Left ventricle myocardium superior (tissue), 1 donor: Measurements from ENCODE around the gene CPPED1. TPM values are rescaled to one million over a fixed set of nuclear protein-coding genes. Genes with fewer than 3 reads are reported as not detected.
A peak's percentile ranks its signal among the peaks of the same experiment; 100 is the strongest.

Experiments used
- ATAC-seq: fragments of 200-7000 bp; cut with Tn5 transposase; one replicate; pipeline ENCODE4 v1.9.1; 2020; ENCODE audit warnings: mild to moderate bottlenecking, moderate library complexity
- DNase-seq: peaks from one replicate; pipeline ENCODE4 v3.0.0-alpha.2; 2020
- intact Hi-C: fragments of 100-400 bp; cut with micrococcal nuclease; formaldehyde crosslinking; loops from one replicate; pipeline ENCODE4 v1.11.0; 2022
- total RNA-seq: library from RNA; stranded (reverse); fragmentation: NEBNext Ultra II Directional; extraction: Animal tissue kit (Norgen Biotek cat#: 25700); gene quantifications from one replicate; pipeline ENCODE4 v1.2.1, GENCODE V29; 2021
- donor health status: DM: no; HTN: yes; CAD: no; lungs with severe emphysema.

CPPED1 gene
- total RNA-seq, 1 donor from 2014 or later: 15.1 TPM

DNA sequence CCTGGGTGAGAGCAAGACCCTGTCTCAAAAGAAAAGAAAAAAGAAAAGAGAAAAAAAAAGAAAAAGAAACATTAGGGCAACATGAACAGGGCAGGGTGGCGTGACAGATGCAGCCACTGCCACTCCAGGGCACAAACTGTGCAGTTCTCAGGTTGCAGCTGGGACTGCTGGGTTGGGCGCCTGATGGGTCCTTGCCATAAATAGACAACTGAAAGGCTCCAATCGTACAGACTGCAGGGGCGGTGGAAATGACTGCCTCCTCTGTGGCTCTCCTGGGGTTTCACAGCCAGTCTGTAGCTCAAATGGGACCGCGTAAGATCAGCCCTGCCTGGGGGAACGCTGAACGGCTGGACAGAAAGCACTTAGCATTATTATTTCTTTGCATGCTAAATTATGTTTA, 130.7 kb downstream of the CPPED1 start:
- no peak for ATAC-seq
- intact Hi-C loops: no loop called here
- no peak for DNase-seq

DNA sequence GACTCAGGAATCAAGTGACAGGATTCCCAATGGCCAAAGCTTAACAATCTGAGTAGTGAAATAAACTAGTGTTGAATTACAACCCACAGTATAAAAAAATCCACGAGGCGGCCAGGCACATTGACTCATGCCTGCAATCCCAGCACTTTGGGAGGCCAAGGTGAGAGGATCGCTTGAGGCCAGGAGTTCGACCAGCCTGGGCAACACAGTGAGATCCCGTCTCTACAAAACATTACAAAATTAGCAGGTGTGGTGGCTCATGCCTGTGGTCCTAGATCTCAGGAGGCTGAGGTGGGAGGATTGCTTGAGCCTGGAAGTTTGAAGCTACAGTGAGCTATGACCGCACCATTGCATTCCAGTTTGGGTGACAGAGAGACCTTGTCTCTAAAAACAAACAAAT, 133.8 kb downstream of the CPPED1 start:
- ATAC-seq (no peak), DNase-seq (no peak)
- intact Hi-C loops: no loop called here

- DNase-seq (no peak), ATAC-seq (no peak)
- intact Hi-C loops: no loop called here
Observed at GRCh38 chr16:12667909-12668308, 135.8 kb downstream of the CPPED1 start.

DNA sequence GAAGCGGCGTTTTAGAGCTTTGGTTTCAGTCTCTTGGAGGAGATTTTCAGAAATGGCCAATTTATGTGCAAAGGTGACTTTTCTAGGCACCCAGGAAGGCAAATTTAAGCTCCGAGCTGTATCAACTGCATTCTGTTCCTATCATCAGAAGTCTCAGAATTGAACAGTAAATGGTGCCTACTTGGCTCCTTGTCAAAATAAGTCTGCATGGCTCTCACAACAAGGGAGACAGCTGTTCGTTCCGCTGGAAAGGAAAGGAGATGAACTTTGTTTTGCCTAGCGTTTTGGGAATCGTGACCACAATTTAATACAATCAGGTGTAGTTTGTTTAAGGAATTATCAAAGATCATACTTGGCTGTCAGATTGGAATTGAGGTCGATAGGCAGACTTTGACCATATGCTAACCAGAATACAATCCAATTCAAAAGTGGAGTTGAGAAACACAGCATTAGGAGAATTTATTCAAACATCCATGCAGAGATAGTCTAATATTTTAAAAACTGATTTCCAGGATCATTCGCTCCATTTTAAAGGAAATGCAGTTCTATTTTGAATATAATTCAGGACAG, 139.4 kb downstream of the CPPED1 start:
- no peak for DNase-seq
- no peak for ATAC-seq
- intact Hi-C loops: no loop called here

DNA sequence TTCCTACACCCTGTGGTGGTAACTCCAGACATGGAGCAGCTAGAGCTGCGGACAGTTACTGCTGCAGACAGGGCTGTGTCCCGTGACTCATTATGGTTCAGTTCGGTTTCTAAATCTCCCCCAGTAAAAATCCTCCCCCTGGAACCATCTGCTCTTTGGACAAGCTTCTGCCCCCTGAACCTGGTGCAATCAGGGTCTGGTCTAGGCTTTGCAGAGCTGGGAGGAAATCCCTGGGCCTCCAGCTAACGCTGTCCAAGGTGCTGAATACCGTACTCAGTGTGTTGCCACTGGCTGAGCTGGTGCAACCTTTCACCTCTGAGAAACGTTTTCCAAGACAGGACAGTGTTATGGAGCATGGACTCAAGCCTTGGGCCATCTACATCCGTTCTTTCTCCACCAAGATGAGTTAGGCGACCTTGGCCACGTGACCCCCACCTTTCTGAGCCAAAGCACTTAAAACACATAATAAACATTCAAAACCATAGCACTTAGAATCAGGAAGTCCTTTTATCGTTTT, 142.0 kb downstream of the CPPED1 start:
- no peak for DNase-seq
- intact Hi-C loops: no loop called here

GRCh38 chr16:12659871-12660270, 143.8 kb downstream of the CPPED1 start:
- intact Hi-C loops: no loop called here
- ATAC-seq: no peak
- no peak for DNase-seq

More for the DNA sequence above, 142.0 kb downstream of the CPPED1 start:
- peak; percentile 43 for ATAC-seq

DNA sequence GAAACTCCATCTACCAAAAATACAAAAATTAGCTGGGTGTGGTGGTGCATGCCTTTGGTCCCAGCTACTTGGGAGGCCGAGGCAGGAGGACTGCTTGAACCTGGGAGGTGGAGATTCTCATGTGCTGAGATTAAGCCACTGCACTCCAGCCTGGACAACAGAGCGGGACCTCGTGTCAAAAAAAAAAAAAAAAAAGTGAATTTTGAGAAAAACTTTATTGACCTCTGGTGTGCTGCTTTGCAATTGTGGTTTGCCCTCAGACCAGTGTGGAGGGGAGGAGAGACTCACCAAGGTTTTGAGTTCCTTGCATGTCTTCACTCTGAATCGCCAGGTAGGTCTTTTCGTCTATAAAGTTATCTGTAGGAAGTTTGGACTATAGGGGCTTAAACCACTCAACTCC, 145.2 kb downstream of the CPPED1 start:
- DNase-seq (no peak), ATAC-seq (no peak)
- intact Hi-C loops: no loop called here

- intact Hi-C loops: no loop called here
- ATAC-seq: no peak
- no peak for DNase-seq
Observed at GRCh38 chr16:12655537-12655936, 148.2 kb downstream of the CPPED1 start.

DNA sequence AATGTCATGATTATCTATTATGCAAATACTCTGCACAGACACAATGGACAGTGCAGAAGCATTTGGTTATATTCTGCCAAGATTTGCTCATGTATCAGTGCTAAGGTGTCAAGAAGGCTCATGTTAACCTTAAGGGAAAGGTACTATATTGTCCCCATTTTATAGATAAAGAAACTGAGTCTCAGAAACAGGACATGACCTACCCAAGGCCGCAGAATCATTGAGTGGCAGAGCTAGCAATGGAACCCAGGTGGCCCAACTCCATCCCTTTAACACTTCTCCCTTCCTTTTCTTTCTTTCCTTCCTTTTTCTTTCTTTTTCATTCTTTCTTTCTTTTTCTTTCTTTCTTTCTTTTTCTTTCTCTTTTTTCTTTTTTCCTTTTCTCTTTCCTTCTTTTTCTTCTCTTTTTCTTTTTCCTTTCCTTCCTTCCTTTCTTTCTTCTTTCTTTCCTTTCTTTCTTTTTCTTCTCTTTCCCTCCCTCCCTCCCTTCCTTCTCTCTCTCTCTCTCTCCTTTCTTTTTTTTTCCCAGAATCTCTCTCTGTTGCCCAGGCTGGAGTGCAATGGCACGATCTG, 149.8 kb downstream of the CPPED1 start:
- DNase-seq (no peak), ATAC-seq (no peak)
- intact Hi-C loops: no loop called here

- DNase-seq (no peak), ATAC-seq (no peak)
- intact Hi-C loops: no loop called here
Observed at GRCh38 chr16:12652924-12653323, 150.8 kb downstream of the CPPED1 start.

- intact Hi-C loops: no loop called here
- no peak for ATAC-seq
Observed at GRCh38 chr16:12651765-12652512, 151.7 kb downstream of the CPPED1 start.

DNA sequence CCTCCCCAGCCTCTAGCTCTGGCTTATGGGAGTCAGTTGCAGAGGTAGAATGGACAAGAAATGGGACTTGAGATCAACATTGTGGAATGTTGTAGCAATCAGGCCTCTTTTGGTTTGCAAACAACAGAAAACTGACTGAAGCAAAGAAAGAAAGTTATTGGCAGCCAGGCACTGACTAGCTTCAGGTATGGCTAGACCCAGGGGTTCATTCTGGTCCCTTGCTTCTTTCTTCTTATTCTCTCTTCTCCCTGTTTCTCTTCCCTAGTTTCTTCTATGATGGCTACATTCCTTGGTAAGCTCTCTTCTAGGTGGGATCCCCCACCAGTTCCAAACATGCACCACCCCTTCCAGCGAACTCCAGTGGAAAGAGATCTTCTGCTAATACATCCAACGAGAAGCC, 154.3 kb downstream of the CPPED1 start:
- intact Hi-C loops: no loop called here
- ATAC-seq (no peak), DNase-seq (no peak)

More at GRCh38 chr16:12651765-12652512, 151.7 kb downstream of the CPPED1 start:
- DNase-seq: no peak

GRCh38 chr16:12646490-12647274, 157.0 kb downstream of the CPPED1 start:
- ATAC-seq (peak; percentile 23), DNase-seq (no peak)
- intact Hi-C loops: no loop called here

GRCh38 chr16:12646098-12646489, 157.6 kb downstream of the CPPED1 start:
- no peak for DNase-seq
- ATAC-seq: no peak
- intact Hi-C loops: no loop called here

DNA sequence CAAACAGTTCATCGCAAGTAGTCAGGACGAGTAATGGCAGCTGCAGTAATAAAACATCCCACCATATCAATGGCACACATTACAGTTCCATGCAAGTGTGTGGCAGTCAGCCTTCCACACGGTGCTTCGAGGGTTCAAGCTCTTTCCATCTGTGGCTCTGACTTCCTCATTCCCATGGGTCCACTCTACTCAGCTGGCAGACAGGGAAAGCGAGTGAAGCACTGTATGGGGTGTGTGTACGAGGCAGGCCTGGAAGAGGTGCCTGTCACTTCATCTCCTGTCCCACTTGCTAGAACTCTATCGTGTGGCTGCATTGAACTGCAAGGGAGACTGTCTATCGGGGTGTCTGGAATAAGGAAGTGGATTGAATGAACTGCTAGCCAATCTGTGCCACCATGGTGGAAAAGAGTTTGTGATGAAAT, 160.6 kb downstream of the CPPED1 start:
- intact Hi-C loops: no loop called here
- DNase-seq: no peak
- ATAC-seq: no peak

DNA sequence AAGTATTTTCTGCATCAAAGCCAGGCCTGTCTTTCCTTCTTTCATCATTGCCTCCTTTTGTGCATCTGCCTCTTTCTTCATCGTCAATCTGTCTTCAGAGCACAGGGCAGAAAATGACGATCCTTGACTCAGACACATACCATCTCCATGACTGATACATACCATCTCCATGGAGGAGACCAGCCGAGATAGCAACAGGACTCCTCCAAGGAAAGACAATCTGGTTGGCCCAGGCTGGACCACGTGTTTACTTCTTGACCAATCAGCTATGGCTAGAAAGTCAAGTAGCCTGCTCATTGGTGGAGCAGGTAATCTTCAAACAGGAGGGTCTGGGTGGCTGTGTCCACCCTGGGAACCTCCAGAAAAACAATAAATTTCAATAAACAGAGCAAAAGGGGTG, 164.6 kb downstream of the CPPED1 start:
- intact Hi-C loops: no loop called here
- ATAC-seq (no peak), DNase-seq (no peak)

- no peak for ATAC-seq
- intact Hi-C loops: no loop called here
- DNase-seq: no peak
Observed at GRCh38 chr16:12637002-12637401, 166.7 kb downstream of the CPPED1 start.

DNA sequence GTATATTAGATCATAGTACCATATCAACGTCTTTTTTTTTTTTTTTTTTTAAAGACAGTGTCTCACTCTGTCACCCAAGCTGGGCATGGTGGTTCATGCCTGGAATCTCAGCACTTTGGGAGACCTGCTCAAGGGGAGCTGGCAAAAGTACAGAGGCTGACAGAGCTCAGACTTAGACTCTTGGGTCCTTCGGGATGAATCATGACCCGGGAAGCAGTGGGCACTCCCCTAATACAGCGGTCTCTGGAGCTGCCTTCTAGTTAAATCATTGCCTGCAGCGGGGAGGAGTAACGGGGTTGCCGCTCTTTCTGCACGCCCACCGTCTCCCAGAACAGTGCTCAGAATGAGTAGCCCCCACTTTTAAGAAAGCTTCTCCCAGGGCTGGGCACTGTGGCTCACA, 174.4 kb downstream of the CPPED1 start:
- ATAC-seq (no peak), DNase-seq (no peak)
- intact Hi-C loops: no loop called here

DNA sequence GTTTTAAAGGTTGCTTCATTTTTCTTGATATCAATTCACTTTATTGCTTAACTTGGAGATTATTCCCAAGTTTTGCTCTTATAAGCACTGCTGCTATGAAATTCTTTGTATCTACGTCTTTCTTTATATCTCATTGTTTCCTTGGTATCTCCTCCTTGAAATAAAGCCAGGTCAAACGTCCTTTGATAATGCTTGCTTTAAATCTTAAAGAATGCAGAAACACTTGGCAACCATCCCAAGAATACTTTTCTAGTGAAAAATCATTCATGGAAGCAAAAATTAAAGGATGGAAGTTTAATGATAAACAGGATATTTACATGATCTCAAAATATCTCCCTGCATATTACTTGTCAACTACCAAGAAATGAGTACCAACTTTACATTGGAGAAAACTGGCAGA, 175.2 kb downstream of the CPPED1 start:
- ATAC-seq (no peak), DNase-seq (no peak)
- intact Hi-C loops: no loop called here

- intact Hi-C loops: no loop called here
- DNase-seq (no peak), ATAC-seq (no peak)
Observed at GRCh38 chr16:12627394-12627793, 176.3 kb downstream of the CPPED1 start.
